Glutamatergic neuron (in vitro differentiated cells): ENCODE measurements around the gene NUP210. TPM values are rescaled to one million over a fixed set of nuclear protein-coding genes. Genes with fewer than 3 reads are reported as not detected.

Experiments
- DNase-seq: peaks from one replicate; pipeline ENCODE4 v3.0.0; 2022
- H3K27ac Mint-ChIP-seq: one replicate; pipeline ENCODE4 v1.8.0; 2020; ENCODE audit warnings: mild to moderate bottlenecking, mixed read lengths, inconsistent platforms; ENCODE audit not compliant: unreplicated experiment
- H3K27me3 Mint-ChIP-seq: one replicate; pipeline ENCODE4 v1.8.0; 2020; ENCODE audit warnings: mild to moderate bottlenecking, moderate library complexity, mixed read lengths, inconsistent platforms; ENCODE audit not compliant: unreplicated experiment
- H3K36me3 Mint-ChIP-seq: one replicate; pipeline ENCODE4 v1.8.0; 2020; ENCODE audit warnings: mild to moderate bottlenecking, mixed read lengths, inconsistent platforms; ENCODE audit not compliant: unreplicated experiment
- H3K4me1 Mint-ChIP-seq: one replicate; pipeline ENCODE4 v1.8.0; 2020; ENCODE audit warnings: mild to moderate bottlenecking, low read depth, mixed read lengths, inconsistent platforms; ENCODE audit not compliant: unreplicated experiment
- H3K4me3 Mint-ChIP-seq: one replicate; pipeline ENCODE4 v1.8.0; 2020; ENCODE audit warnings: mild to moderate bottlenecking, mixed read lengths, inconsistent platforms; ENCODE audit not compliant: unreplicated experiment
- H3K9me3 Mint-ChIP-seq: one replicate; pipeline ENCODE4 v1.8.0; 2020; ENCODE audit warnings: mild to moderate bottlenecking, moderate library complexity, mixed read lengths, inconsistent platforms; ENCODE audit not compliant: unreplicated experiment
- total RNA-seq: library from RNA; stranded (reverse); fragmentation: NEBNext Ultra II Directional; extraction: Animal tissue kit (Norgen Biotek cat#: 25700); gene quantifications from one replicate; pipeline ENCODE4 v1.2.1, GENCODE V29; 2021; ENCODE audit not compliant: unreplicated experiment
- TF ChIP-seq, protein P1 (sequence below): fragments of 200-600 bp; sonication (generic); IDR thresholded peaks from one replicate; pipeline ENCODE4 v1.5.0; 2021; ENCODE audit not compliant: partially characterized antibody, unreplicated experiment

NUP210 gene
- total RNA-seq, 1 donor from 2014 or later, result 2.4 TPM

GRCh38 chr3:13370055-13370454 lies 50.1 kb downstream of the NUP210 start:
- Mint-ChIP-seq H3K9me3 (no peaks in the 10 kb centered on the region), H3K27me3 (peaks cover 5% of the 10 kb centered on the region), H3K27ac (no peak overlapping the region), H3K4me3 (no peak overlapping the region), H3K36me3 (no peaks in the 10 kb centered on the region), H3K4me1 (no peaks in the 10 kb centered on the region)
- TF ChIP-seq, protein P1, sequence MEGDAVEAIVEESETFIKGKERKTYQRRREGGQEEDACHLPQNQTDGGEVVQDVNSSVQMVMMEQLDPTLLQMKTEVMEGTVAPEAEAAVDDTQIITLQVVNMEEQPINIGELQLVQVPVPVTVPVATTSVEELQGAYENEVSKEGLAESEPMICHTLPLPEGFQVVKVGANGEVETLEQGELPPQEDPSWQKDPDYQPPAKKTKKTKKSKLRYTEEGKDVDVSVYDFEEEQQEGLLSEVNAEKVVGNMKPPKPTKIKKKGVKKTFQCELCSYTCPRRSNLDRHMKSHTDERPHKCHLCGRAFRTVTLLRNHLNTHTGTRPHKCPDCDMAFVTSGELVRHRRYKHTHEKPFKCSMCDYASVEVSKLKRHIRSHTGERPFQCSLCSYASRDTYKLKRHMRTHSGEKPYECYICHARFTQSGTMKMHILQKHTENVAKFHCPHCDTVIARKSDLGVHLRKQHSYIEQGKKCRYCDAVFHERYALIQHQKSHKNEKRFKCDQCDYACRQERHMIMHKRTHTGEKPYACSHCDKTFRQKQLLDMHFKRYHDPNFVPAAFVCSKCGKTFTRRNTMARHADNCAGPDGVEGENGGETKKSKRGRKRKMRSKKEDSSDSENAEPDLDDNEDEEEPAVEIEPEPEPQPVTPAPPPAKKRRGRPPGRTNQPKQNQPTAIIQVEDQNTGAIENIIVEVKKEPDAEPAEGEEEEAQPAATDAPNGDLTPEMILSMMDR, result no peak
- DNase-seq, result no peak

- Mint-ChIP-seq H3K27me3 (peaks cover 5% of the 10 kb centered on the region), H3K36me3 (no peaks in the 10 kb centered on the region), H3K9me3 (no peaks in the 10 kb centered on the region), H3K4me1 (no peaks in the 10 kb centered on the region), H3K27ac (no peak overlapping the region), H3K4me3 (no peak overlapping the region)
- TF ChIP-seq, protein P1, result no peak
- no peak for DNase-seq
Measured at GRCh38 chr3:13368834-13369233, 51.3 kb downstream of the NUP210 start.

- Mint-ChIP-seq H3K4me3 (no peak overlapping the region), H3K36me3 (no peaks in the 10 kb centered on the region), H3K27ac (no peak overlapping the region)
Measured at GRCh38 chr3:13367728-13368127, 52.4 kb downstream of the NUP210 start.

DNA sequence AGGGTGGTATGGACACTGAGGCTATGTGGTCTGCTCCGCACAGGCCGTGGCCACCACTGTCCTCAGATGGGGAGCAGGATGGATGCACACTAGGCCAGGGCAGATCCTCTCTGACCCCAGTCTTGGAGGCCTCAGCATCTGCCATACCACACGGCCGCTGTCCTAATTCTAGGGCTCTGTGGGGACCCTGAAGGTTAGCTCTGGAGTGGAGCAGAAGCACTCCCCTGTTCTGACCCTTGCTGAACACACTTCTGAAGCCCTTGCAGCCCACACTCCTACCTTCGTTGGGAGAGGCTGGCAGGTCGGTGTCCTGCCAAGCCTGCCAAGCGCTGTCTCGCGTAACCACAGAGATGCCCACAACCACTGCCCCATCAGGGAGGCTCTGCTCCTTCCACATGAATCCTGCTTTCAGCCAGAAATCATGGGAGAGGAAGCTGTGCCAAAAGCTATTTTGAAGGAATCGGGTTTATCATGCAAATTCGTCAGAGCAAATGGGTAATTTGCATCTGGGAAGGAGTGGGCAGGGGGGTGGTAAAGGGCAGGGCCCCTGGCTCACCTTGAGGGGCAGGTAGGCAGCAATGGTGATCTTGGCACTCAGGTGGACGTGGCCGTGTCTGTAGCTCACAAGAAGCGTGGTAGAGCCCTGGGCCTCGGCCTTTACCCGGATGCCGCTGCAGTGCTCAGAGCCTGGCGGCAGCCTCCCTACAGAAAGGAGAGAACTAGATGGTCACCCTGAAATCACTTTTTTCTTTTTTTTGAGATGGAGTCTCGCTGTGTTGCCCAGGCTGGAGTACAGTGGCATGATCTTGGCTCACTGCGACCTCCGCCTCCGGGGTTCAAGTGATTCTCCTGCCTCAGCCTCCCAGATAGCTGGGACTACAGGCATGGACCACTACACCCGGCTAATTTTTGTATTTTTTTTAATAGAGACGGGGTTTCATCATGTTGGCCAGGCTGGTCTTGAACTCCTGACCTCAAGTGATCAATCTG lies 54.4 kb downstream of the NUP210 start:
- H3K4me3 Mint-ChIP-seq, result no peak overlapping the region
- peaks cover 4% of the 10 kb centered on the region for H3K27me3 Mint-ChIP-seq
- no peaks in the 10 kb centered on the region for H3K9me3 Mint-ChIP-seq
- no peak for DNase-seq
- H3K4me1 Mint-ChIP-seq, result no peaks in the 10 kb centered on the region
- no peak overlapping the region for H3K27ac Mint-ChIP-seq
- H3K36me3 Mint-ChIP-seq, result no peaks in the 10 kb centered on the region
- TF ChIP-seq, protein P1, result no peak

More at GRCh38 chr3:13367728-13368127, 52.4 kb downstream of the NUP210 start:
- TF ChIP-seq, protein P1, result no peak
- peaks cover 5% of the 10 kb centered on the region for H3K27me3 Mint-ChIP-seq
- H3K9me3 Mint-ChIP-seq, result no peaks in the 10 kb centered on the region
- no peaks in the 10 kb centered on the region for H3K4me1 Mint-ChIP-seq
- DNase-seq, result no peak
